ENCODE data around the gene TBC1D1.
"Not testable (repeated sequence)": the region's sequence is repeated elsewhere in the genome, so short reads cannot be mapped to it uniquely, and the experiment has no call there.

The TBC1D1 gene

GRCh38 chr4:38015886-38016515 lies 125.1 kb downstream of the TBC1D1 start:
- no peak for DNase-seq (ENCODE audit: low spot score)

DNA sequence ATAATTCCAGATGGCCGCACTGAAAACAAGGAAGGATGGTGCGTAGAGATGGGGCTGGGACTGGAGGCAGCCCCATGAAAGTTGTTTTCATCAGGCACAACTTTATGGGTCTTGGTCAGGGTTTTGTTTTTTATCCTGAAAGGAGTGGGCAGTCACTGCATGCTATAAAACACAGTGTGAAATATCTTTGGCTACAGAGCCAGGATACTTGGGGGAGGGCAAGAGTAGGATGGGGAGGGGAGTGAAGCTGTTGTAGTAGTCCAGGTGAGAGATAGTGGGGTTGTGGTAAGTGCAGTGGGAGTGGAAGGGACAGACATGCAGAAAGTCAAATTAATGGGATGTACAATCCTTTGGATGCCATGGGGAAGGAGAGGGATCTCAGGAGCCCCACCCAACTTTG lies 125.8 kb downstream of the TBC1D1 start:
- no peak for DNase-seq (ENCODE audit: low spot score)

- DNase-seq (ENCODE audit: low spot score) = no peak
Measured at GRCh38 chr4:38017609-38018008, 126.7 kb downstream of the TBC1D1 start.

- no peak for DNase-seq (ENCODE audit: low spot score)
Measured at GRCh38 chr4:38020386-38020785, 129.5 kb downstream of the TBC1D1 start.

DNA sequence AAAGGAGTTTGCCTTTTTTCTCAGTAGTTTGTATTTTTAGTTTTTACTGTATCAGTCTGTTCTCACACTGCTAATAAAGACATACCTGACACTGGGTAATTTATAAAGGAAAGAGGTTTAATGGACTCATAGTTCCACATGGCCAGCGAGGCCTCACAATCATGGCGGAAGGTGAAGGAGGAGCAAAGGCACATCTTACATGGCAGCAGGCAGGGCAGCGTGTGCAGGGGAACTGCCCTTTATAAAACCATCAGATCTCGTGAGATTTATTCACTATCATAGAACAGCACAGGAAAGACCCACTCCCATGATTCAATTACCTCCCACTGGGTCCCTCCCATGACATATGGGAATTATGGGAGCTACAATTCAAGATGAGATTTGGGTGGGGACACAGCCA lies 130.1 kb downstream of the TBC1D1 start:
- DNase-seq (ENCODE audit: low spot score) = not testable (repeated sequence)

GRCh38 chr4:38021751-38022150 lies 130.9 kb downstream of the TBC1D1 start:
- no peak for DNase-seq (ENCODE audit: low spot score)

GRCh38 chr4:38023347-38024205 lies 132.7 kb downstream of the TBC1D1 start:
- DNase-seq (ENCODE audit: low spot score) = no peak

DNA sequence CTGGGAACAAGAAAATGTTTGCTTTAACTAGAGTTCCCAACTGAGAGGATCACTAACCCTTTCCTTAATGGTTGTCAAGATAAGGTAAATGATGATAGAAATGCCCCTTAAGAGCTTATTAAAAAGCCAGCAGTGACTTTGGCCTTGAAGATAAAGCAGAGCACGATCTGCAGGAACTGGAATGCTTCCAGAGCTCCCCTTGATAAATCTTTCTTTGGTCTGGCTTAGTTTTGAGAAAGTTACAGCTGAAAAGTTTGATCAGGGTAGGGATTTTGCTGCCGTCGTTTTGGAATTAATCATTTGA lies 133.3 kb downstream of the TBC1D1 start:
- no peak for DNase-seq (ENCODE audit: low spot score)

DNA sequence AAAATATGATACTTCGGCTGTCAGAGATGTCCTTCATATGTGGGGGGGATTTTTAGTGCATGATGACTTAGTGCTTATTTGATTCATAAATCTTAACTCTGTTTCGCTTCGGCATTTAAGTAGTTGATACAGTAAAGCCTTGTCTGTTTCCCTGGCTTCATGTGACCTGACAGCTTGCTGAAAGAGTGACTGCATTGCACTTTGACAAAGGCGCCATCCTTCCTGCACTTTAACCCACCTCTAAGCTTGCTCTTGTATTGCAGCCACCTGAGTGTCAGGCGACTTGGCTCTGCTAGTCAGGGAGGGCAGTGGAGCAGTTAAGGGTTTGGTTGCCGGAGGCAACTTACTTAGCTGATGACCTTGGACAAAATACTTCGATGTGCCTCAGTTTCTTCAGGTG lies 134.8 kb downstream of the TBC1D1 start:
- no peak for DNase-seq (ENCODE audit: low spot score)

GRCh38 chr4:38026158-38026740 lies 135.4 kb downstream of the TBC1D1 start:
- DNase-seq (ENCODE audit: low spot score) = no peak

- no peak for DNase-seq (ENCODE audit: low spot score)
Measured at GRCh38 chr4:38030023-38030422, 139.1 kb downstream of the TBC1D1 start.

DNA sequence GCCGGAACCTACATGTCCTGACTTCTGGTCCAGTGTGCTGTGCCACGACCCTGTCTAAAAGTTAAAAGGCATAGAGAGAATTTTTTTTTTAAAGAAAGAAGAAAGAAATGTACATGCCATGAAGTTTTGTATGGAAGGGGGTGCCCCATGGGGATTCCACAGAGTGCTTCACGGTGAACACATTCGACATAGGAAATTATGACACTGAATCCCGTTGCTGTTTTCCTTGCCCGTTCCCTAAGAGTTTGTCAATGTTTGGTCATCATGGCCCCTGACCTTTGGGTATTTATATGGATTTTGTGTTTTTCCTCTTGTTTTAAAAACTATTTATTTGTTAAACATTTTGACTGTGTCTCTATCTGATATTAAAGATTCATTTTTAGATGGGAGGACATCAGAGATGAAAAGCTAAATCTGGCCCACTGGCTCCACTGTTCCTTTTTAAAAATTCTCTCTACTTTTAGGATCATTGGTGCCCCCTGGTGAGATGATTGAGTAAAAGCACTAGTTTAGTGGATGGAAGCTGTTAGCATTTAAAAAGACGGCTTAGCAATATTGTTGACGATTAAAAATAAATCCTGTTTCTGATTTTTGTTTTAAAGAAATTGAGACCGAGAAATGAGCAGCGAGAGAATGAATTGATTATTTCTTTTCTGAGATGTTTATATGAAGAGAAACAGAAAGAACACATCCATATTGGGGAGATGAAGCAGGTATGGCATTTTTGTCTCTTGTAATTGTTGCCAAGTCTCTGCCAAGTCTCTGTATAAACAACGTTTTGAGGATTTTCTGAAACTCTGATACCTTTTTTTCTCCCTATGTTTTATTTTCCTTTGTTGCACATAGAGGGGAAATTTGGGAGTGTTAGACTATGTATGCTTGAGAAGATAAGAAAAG lies 144.3 kb downstream of the TBC1D1 start:
- DNase-seq (ENCODE audit: low spot score) = peak; percentile 69

GRCh38 chr4:38036548-38036947 lies 145.7 kb downstream of the TBC1D1 start:
- DNase-seq (ENCODE audit: low spot score) = no peak

DNA sequence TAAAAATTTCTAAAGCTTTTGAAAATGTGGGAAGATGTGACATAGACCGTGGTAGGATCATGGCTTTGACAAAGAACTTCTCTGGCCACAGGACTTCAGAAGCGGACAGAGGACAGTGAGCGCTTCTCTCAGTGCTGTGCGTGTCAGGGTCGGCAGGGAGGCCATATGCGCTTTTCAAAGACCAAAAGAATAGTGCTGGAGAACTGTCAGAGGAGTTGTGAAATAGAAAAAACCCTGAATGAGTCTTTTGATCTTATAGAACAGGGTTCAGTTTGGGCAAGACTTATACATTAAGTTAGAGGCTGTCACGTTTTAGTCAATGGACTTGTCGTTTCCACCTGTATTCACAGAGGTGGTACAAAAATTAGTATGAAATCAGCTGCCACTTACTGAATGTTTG lies 146.7 kb downstream of the TBC1D1 start:
- no peak for DNase-seq (ENCODE audit: low spot score)

DNA sequence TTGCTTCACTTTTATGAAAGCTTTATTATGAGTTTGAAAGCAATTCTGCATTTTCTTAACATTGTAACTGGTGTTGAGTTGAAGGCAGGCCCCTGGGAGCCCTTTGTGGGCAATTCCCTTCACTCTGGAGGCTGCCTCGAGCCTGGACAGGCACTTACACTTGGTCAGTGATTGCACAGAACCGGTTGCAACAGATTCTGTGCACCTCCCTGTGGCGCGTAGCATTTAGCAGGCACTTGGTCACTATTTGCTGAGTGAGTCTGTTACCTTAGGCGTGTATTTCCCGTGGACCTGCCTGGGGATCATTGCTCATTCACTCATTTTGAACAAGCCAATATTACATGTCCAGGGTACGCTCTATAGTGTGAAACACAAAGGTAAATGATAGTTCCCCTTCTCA lies 149.7 kb downstream of the TBC1D1 start:
- no peak for DNase-seq (ENCODE audit: low spot score)

DNA sequence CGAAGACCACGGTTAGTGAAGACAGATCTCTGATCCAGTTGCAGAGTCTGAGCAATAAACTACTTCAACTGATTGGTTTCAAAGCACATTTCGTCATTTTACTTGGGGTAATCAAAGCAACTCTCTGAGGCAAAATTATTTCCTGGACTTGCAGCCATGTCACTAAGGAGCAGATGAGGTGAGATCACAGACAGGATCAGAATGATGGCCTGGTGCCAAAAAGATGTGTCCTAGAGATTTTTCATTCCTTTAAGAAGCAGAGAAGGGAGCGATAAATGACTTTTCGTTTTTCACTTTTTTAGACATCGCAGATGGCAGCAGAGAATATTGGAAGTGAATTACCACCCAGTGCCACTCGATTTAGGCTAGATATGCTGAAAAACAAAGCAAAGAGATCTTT lies 153.2 kb downstream of the TBC1D1 start:
- no peak for DNase-seq (ENCODE audit: low spot score)

GRCh38 chr4:38045289-38045988 lies 154.6 kb downstream of the TBC1D1 start:
- no peak for DNase-seq (ENCODE audit: low spot score)

DNA sequence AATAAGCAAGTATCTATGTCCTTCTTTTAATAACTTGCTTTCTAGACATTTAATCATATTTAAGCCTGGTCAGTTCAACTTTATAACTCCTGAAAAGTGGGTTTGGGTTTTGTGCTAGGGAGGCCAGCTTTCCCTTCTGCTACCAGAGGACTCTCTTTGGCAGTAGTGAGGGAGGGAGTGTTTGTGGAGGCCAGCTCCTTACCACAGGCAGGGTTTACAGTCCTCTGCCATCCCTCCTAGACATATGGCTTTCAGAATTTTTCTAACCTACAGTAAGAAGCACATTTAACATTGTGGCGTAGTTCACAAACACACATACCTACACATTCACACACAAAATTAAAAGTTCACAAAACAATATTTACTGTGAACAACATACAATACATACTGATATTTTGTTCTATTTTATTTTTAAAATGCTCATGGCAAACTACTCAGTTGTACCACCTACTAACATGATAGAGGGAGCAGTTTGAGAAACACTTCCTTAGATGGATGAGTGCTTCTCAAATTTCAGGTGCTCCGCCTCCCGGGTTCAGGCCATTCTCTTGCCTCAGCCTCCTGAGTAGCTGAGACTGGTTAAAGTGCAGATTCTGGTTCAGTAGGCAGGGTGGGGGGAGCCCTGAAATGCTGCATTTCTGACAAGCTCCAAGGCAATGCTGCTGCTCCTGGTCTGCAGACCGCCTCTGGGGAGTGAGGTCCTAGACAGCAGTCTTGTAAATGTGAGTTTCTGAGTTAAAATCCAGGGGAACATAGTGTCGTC lies 156.0 kb downstream of the TBC1D1 start:
- no peak for DNase-seq (ENCODE audit: low spot score)

- DNase-seq (ENCODE audit: low spot score) = no peak
Measured at GRCh38 chr4:38049545-38050170, 158.8 kb downstream of the TBC1D1 start.

DNA sequence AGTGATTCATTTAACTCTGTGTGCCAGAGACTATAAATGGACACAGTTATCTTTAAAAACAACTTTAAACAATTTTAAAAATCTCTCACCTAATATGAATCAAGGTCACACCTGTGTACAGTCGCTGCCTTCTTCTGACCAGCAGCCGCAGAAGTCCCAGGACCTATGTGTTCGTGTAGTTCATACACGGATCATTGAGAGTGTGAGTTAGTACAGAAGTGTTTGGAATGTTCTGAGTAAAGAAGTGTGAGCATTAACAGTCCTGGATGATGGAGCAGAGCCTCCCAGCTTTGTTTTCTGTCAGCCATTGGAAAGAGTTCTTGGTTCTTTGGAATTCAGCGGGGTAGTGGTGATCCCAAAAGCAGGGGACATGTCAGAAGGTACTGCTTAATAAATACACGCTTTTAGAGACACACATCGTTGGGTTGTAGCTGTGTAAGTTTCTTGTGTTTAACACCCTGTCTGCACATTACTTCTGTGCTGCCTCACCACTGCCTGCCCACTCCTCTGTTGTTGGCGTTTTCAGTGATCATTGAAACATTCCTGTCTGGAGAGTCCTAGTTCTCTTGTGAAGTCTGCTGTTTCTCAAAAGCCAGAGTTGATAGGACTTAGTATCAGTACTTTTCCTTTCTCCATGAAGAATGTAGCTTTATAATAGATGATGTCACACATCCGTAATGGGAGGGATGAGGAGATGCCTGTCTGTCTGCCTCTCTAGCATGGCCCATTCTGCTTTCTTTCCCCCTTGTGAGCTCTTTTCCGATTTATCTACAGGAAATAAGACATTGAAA lies 159.9 kb downstream of the TBC1D1 start:
- no peak for DNase-seq (ENCODE audit: low spot score)

Data from CD4-positive, alpha-beta T cell treated with Interleukin-2 at 100 ng/mL for 4 hours (primary cell).